Liver (tissue), 3 donors: ENCODE measurements around the gene LAMB4.

Source experiments
- ATF3 ChIP-seq: IDR thresholded peaks from 2 replicates; pipeline ENCODE4 v1.6.1; 2016; ENCODE audit warnings: antibody characterized with exemption
- CTCF ChIP-seq: fragments of 150-350 bp; IDR thresholded peaks from 2 replicates; pipeline ENCODE4 v1.5.1; 2017; ENCODE audit warnings: improper control_type of control experiment, low read depth, low read length; ENCODE audit not compliant: missing input control
- EGR1 ChIP-seq, 2 donors: IDR thresholded peaks; 2 replicates each; pipeline ENCODE4 v1.6.1; 2016 to 2018; ENCODE audit warnings: antibody characterized with exemption in 2 of 2, low read depth in 2 of 2
- FOXA1 ChIP-seq: IDR thresholded peaks from 2 replicates; pipeline ENCODE4 v1.6.1; 2016; ENCODE audit warnings: antibody characterized with exemption
- GABPA ChIP-seq, 2 donors: IDR thresholded peaks in 1 of 2; conservative IDR thresholded peaks in 1 of 2; 2 replicates each; pipeline ENCODE4 v1.6.1; 2016; ENCODE audit warnings: antibody characterized with exemption in 2 of 2, mild to moderate bottlenecking in 1 of 2, moderate library complexity in 1 of 2
- JUND ChIP-seq, 2 donors: IDR thresholded peaks; 2 replicates each; pipeline ENCODE4 v1.6.1; 2016; ENCODE audit warnings: antibody characterized with exemption in 2 of 2
- MAX ChIP-seq: IDR thresholded peaks from 2 replicates; pipeline ENCODE4 v1.6.1; 2016; ENCODE audit warnings: antibody characterized with exemption
- RAD21 ChIP-seq, 2 donors: IDR thresholded peaks; 2 replicates each; pipeline ENCODE4 v1.6.1; 2016; ENCODE audit warnings: antibody characterized with exemption in 2 of 2, mild to moderate bottlenecking in 2 of 2
- REST ChIP-seq: IDR thresholded peaks from 2 replicates; pipeline ENCODE4 v1.6.1; 2016; ENCODE audit warnings: antibody characterized with exemption, mild to moderate bottlenecking
- RXRA ChIP-seq, 2 donors: IDR thresholded peaks; 2 replicates each; pipeline ENCODE4 v1.6.1; 2017 to 2018; ENCODE audit warnings: antibody characterized with exemption in 2 of 2, mild to moderate bottlenecking in 1 of 2
- SP1 ChIP-seq: IDR thresholded peaks from 2 replicates; pipeline ENCODE4 v1.6.1; 2018; ENCODE audit warnings: antibody characterized with exemption, mild to moderate bottlenecking
- TAF1 ChIP-seq: conservative IDR thresholded peaks from 2 replicates; pipeline ENCODE4 v1.6.1; 2016; ENCODE audit warnings: antibody characterized with exemption, mild to moderate bottlenecking
- YY1 ChIP-seq: IDR thresholded peaks from 2 replicates; pipeline ENCODE4 v1.6.1; 2016; ENCODE audit warnings: antibody characterized with exemption, mild to moderate bottlenecking
- ZBTB33 ChIP-seq: IDR thresholded peaks from 2 replicates; pipeline ENCODE4 v1.6.1; 2016; ENCODE audit warnings: antibody characterized with exemption
- donor health status: healthy.
- donor health status: healthy.

- no peak for TF ChIP-seq CTCF
- TF ChIP-seq REST: no peak
- no peak for TF ChIP-seq FOXA1
- TF ChIP-seq RXRA (IDR thresholded peaks at IDR 0.05): no peak
- no peak for TF ChIP-seq YY1
- no peak for TF ChIP-seq GABPA (IDR thresholded peaks at IDR 0.05 in 1 of 2, conservative IDR thresholded peaks at IDR 0.05 in 1 of 2)
- TF ChIP-seq RAD21 (IDR thresholded peaks at IDR 0.05): no peak
- no peak for TF ChIP-seq MAX
- no peak for TF ChIP-seq EGR1 (IDR thresholded peaks at IDR 0.05; ENCODE audit: low read depth in 2 of 2)
- TF ChIP-seq TAF1: no peak
- no peak for TF ChIP-seq ATF3
- TF ChIP-seq ZBTB33: no peak
- TF ChIP-seq JUND (IDR thresholded peaks at IDR 0.05): no peak
- no peak for TF ChIP-seq SP1
Measured at GRCh38 chr7:108118959-108119358, 11.2 kb downstream of the LAMB4 start.
